OCI-LY3 (cell line): ENCODE measurements around the gene CCDC187.

Source experiments
- H2AFZ ChIP-seq: fragments of 200-600, 300-600 bp; shearing (Covaris generic); 2 replicates; pipeline ENCODE4 v1.6.0; 2014; ENCODE audit warnings: antibody characterized with exemption, low read depth, low read length
- H3K27ac ChIP-seq: fragments of 200-600, 300-600 bp; sonication (generic); 2 replicates; pipeline ENCODE4 v1.5.1; 2014; ENCODE audit warnings: mild to moderate bottlenecking, low read length, moderate library complexity, mixed read lengths
- H3K27me3 ChIP-seq: fragments of 200-600, 300-600 bp; sonication (generic); 2 replicates; pipeline ENCODE4 v1.6.1; 2014; ENCODE audit warnings: low read depth, low read length, mixed read lengths
- H3K36me3 ChIP-seq: fragments of 200-600, 300-600 bp; sonication (generic); replicated peaks from 2 replicates; pipeline ENCODE3; 2014; ENCODE audit warnings: low read depth, low read length, mixed read lengths
- H3K4me1 ChIP-seq: fragments of 300-600, 200-600 bp; sonication (generic); 2 replicates; pipeline ENCODE4 v1.6.1; 2014; ENCODE audit warnings: low read length, mixed read lengths
- H3K4me2 ChIP-seq: fragments of 200-600, 300-600 bp; sonication (generic); 2 replicates; pipeline ENCODE4 v1.6.1; 2014; ENCODE audit warnings: low read length, mixed read lengths
- H3K4me3 ChIP-seq: fragments of 300-600, 200-600 bp; sonication (generic); 2 replicates; pipeline ENCODE4 v1.5.1; 2014; ENCODE audit warnings: antibody characterized with exemption, mild to moderate bottlenecking, low read length, moderate library complexity
- H3K79me2 ChIP-seq: fragments of 300-600, 200-600 bp; shearing (Covaris generic); 2 replicates; pipeline ENCODE4 v1.6.1; 2014; ENCODE audit warnings: mild to moderate bottlenecking, low read length, mixed read lengths
- H3K9ac ChIP-seq: fragments of 300-600, 200-600 bp; shearing (Covaris generic); 2 replicates; pipeline ENCODE4 v1.6.0; 2014; ENCODE audit warnings: mild to moderate bottlenecking, low read length, moderate library complexity
- H3K9me3 ChIP-seq: fragments of 200-600, 300-600 bp; shearing (Covaris generic); 2 replicates; pipeline ENCODE4 v1.6.1; 2014; ENCODE audit warnings: low read length, mixed read lengths; ENCODE audit not compliant: insufficient read depth
- H4K20me1 ChIP-seq: fragments of 200-600, 300-600 bp; sonication (generic); 2 replicates; pipeline ENCODE4 v1.6.1; 2016; ENCODE audit warnings: low read length, mixed read lengths; ENCODE audit not compliant: insufficient read depth
- CTCF ChIP-seq: fragments of 200-600, 300-600 bp; sonication (generic); IDR thresholded peaks from 2 replicates; pipeline ENCODE4 v1.5.1; 2014; ENCODE audit warnings: antibody characterized with exemption, low read length, low read depth
- EZH2phosphoT487 ChIP-seq: fragments of 200-600 bp; shearing (Covaris generic); IDR thresholded peaks from 2 replicates; pipeline ENCODE4 v1.6.1; 2018; ENCODE audit warnings: antibody characterized with exemption, mixed run types, low read depth

CCDC187 gene

GRCh38 chr9:136253246-136254130, 50.4 kb downstream of the CCDC187 start:
- TF ChIP-seq CTCF (no peak), EZH2phosphoT487 (no peak)
- no peaks in the 10 kb centered on the region for H3K79me2 ChIP-seq
- no peaks in the 10 kb centered on the region for H4K20me1 ChIP-seq
- H3K4me1 ChIP-seq: no peaks in the 10 kb centered on the region
- H3K4me2 ChIP-seq: no peak overlapping the region
- H3K36me3 ChIP-seq: no peaks in the 10 kb centered on the region
- no peak overlapping the region for H3K4me3 ChIP-seq
- H3K27ac ChIP-seq: no peak overlapping the region
- H3K9me3 ChIP-seq: no peaks in the 10 kb centered on the region
- no peak overlapping the region for H2AFZ ChIP-seq
- H3K27me3 ChIP-seq: 0 out of 2 replicates have a peak, but pooled peaks cover 7% of the 10 kb centered on the region
- no peak overlapping the region for H3K9ac ChIP-seq

GRCh38 chr9:136252846-136253245, 51.0 kb downstream of the CCDC187 start:
- H3K27me3 ChIP-seq: 0 out of 2 replicates have a peak, but pooled peaks cover 7% of the 10 kb centered on the region
- H3K4me3 ChIP-seq: no peak overlapping the region
- no peaks in the 10 kb centered on the region for H3K79me2 ChIP-seq
- H3K27ac ChIP-seq: no peak overlapping the region
- H3K4me1 ChIP-seq: no peaks in the 10 kb centered on the region
- no peaks in the 10 kb centered on the region for H4K20me1 ChIP-seq
- no peak overlapping the region for H3K4me2 ChIP-seq
- no peak for TF ChIP-seq CTCF
- no peak overlapping the region for H3K9ac ChIP-seq
- no peaks in the 10 kb centered on the region for H3K9me3 ChIP-seq
- H2AFZ ChIP-seq: no peak overlapping the region
- H3K36me3 ChIP-seq: no peaks in the 10 kb centered on the region

- Histone ChIP-seq H4K20me1 (no peaks in the 10 kb centered on the region), H3K27me3 (0 out of 2 replicates have a peak, but pooled peaks cover 7% of the 10 kb centered on the region), H3K9ac (no peak overlapping the region), H3K4me3 (no peak overlapping the region), H3K4me1 (no peaks in the 10 kb centered on the region), H3K27ac (no peak overlapping the region), H3K79me2 (no peaks in the 10 kb centered on the region), H3K36me3 (no peaks in the 10 kb centered on the region), H3K4me2 (no peak overlapping the region), H3K9me3 (no peaks in the 10 kb centered on the region), H2AFZ (no peak overlapping the region)
- TF ChIP-seq CTCF: no peak
Observed at GRCh38 chr9:136252281-136252680, 51.6 kb downstream of the CCDC187 start.

GRCh38 chr9:136251264-136252115, 52.4 kb downstream of the CCDC187 start:
- H3K36me3 ChIP-seq: no peaks in the 10 kb centered on the region
- no peak overlapping the region for H3K4me3 ChIP-seq

More at GRCh38 chr9:136251264-136252115, 52.4 kb downstream of the CCDC187 start:
- Histone ChIP-seq H3K9me3 (no peaks in the 10 kb centered on the region), H3K79me2 (no peaks in the 10 kb centered on the region), H3K27ac (no peak overlapping the region), H4K20me1 (no peaks in the 10 kb centered on the region), H3K4me2 (no peak overlapping the region), H3K27me3 (0 out of 2 replicates have a peak, but pooled peaks cover 7% of the 10 kb centered on the region), H3K9ac (no peak overlapping the region), H2AFZ (no peak overlapping the region), H3K4me1 (no peaks in the 10 kb centered on the region)
- TF ChIP-seq CTCF: no peak
- TF ChIP-seq EZH2phosphoT487: no peak
